AG04450 (cell line): ENCODE results near the gene SLC25A12. TPM values are rescaled to one million over a fixed set of nuclear protein-coding genes. Genes with fewer than 3 reads are reported as not detected.

ENCODE experiments used
- CTCF ChIA-PET: fragments of 300-600, 350-600 bp; formaldehyde crosslinking; extraction: SDS; loops from one replicate; lab custom pipeline; 2022; ENCODE audit warnings: antibody characterized with exemption, inconsistent platforms; lab: Charles Lee
- POLR2A ChIA-PET: fragments of 350-600 bp; formaldehyde crosslinking; extraction: SDS; loops from one replicate; lab custom pipeline; 2021; ENCODE audit warnings: antibody characterized with exemption, inconsistent platforms; lab: Yijun Ruan, JAX
- DNase-seq: peaks from one replicate; pipeline ENCODE4 v3.0.0-alpha.2; 2011; ENCODE audit warnings: low read depth, low spot score
- H3K27ac ChIP-seq: one replicate; pipeline ENCODE4 v1.5.1; 2012; ENCODE audit warnings: low read depth, low read length, control low read depth
- H3K27me3 ChIP-seq: one replicate; pipeline ENCODE4 v1.6.0; 2012; ENCODE audit warnings: low read length; ENCODE audit not compliant: control insufficient read depth, insufficient read depth
- H3K4me3 ChIP-seq: 2 replicates; pipeline ENCODE4 v1.5.1; 2011; ENCODE audit warnings: mild to moderate bottlenecking, low read depth, low read length, control low read depth
- H3K9me3 ChIP-seq: 2 replicates; pipeline ENCODE4 v1.5.1; 2012; ENCODE audit warnings: low read length; ENCODE audit not compliant: control insufficient read depth, insufficient read depth
- polyA plus RNA-seq: library from polyadenylated mRNA; depleted of rRNA; stranded (reverse); fragments of >200 nt; gene quantifications from 2 replicates; pipeline ENCODE4 v1.2.3, GENCODE V29; 2011
- TF ChIP-seq, protein P1 (sequence below): IDR thresholded peaks from 2 replicates; pipeline ENCODE4 v1.5.1; 2011; ENCODE audit warnings: low read depth, low read length, control low read depth, inconsistent platforms

The SLC25A12 gene
- polyA plus RNA-seq, 1 experiment: 27.3 TPM

DNA sequence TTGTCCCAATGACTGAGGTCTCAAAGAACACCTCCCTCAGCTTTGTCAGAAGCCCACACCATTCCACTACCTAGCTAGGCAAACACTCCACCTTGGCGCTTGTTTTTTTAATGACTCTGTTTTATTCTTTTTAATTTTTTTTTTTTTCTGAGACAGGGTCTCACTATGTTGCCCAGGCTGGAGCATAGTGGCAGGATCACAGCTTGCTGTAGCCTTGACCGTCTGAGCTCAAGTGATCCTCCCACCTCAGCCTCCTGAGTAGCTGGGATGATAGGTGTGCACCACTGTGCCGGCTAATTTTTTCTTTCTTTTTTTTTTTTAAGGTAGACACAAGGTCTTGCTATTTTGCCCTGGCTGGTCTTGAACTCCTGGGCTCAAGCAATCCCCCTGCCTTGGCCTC lies 101.9 kb downstream of the SLC25A12 start:
- no peak for DNase-seq
- ChIA-PET POLR2A (interaction anchor here (0.7 kb wide), 1 partner anchor 14 kb away, joined by 3 read pairs; no protein-coding TSS in a partner anchor), CTCF (interaction anchor here (0.6 kb wide), 1 partner anchor 86 kb away, joined by 8 read pairs; no protein-coding TSS in a partner anchor)
- no peak overlapping the region for H3K4me3 ChIP-seq
- H3K27me3 ChIP-seq: no peaks in the 10 kb centered on the region
- H3K27ac ChIP-seq: no peak overlapping the region
- TF ChIP-seq, protein P1, sequence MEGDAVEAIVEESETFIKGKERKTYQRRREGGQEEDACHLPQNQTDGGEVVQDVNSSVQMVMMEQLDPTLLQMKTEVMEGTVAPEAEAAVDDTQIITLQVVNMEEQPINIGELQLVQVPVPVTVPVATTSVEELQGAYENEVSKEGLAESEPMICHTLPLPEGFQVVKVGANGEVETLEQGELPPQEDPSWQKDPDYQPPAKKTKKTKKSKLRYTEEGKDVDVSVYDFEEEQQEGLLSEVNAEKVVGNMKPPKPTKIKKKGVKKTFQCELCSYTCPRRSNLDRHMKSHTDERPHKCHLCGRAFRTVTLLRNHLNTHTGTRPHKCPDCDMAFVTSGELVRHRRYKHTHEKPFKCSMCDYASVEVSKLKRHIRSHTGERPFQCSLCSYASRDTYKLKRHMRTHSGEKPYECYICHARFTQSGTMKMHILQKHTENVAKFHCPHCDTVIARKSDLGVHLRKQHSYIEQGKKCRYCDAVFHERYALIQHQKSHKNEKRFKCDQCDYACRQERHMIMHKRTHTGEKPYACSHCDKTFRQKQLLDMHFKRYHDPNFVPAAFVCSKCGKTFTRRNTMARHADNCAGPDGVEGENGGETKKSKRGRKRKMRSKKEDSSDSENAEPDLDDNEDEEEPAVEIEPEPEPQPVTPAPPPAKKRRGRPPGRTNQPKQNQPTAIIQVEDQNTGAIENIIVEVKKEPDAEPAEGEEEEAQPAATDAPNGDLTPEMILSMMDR: no peak
- H3K9me3 ChIP-seq: no peaks in the 10 kb centered on the region

DNA sequence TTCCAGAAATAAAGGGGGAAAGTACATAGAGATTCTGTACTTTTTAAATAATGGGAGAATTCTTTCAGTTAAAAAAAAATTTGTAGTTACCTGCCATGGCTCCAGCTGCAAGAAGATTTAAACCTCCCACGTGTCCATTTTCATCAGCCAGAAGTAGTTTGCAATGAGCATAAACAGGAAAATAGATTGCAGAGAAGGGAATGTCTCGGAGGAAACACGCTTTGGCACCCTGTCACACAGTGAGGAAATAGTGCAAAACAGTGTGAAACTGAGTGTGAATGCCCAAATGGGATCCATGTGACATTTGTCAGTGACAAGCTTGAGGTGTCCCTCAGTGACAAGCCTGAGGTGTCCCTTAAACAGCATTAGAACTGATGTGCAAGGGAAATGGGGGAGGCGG lies 102.7 kb downstream of the SLC25A12 start:
- Histone ChIP-seq H3K27ac (no peak overlapping the region), H3K9me3 (no peaks in the 10 kb centered on the region), H3K27me3 (no peaks in the 10 kb centered on the region), H3K4me3 (no peak overlapping the region)
- TF ChIP-seq, protein P1: no peak
- no peak for DNase-seq
- POLR2A ChIA-PET: interaction anchor here (0.7 kb wide), 1 partner anchor 13 kb away, joined by 3 read pairs; no protein-coding TSS in a partner anchor
- CTCF ChIA-PET: no interaction called here

DNA sequence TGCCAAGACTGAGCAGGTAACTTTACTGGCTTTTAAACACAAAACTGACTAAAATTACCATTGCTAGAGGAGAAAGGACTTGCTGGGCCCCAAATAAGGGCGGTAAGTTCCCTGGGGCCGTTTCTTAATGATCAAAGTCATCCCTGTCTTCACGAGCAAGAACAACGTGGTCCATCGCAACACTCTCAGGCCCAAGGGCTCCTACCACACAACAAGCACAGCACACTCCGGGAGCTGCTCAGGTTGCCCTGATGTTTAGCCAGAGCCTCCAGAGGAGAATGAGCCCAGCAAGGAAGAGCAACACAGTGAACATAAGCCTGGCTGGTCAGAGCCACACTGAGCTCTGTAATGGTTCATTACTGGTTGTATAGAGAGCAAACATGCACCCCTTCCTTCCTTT lies 104.1 kb downstream of the SLC25A12 start:
- POLR2A ChIA-PET: no interaction called here
- DNase-seq: no peak
- CTCF ChIA-PET: interaction anchor here (1.2 kb wide), 1 partner anchor 191 kb away, joined by 3 read pairs; no protein-coding TSS in a partner anchor
- Histone ChIP-seq H3K27ac (no peak overlapping the region), H3K4me3 (no peak overlapping the region), H3K27me3 (no peaks in the 10 kb centered on the region), H3K9me3 (no peaks in the 10 kb centered on the region)
- TF ChIP-seq, protein P1: no peak

DNA sequence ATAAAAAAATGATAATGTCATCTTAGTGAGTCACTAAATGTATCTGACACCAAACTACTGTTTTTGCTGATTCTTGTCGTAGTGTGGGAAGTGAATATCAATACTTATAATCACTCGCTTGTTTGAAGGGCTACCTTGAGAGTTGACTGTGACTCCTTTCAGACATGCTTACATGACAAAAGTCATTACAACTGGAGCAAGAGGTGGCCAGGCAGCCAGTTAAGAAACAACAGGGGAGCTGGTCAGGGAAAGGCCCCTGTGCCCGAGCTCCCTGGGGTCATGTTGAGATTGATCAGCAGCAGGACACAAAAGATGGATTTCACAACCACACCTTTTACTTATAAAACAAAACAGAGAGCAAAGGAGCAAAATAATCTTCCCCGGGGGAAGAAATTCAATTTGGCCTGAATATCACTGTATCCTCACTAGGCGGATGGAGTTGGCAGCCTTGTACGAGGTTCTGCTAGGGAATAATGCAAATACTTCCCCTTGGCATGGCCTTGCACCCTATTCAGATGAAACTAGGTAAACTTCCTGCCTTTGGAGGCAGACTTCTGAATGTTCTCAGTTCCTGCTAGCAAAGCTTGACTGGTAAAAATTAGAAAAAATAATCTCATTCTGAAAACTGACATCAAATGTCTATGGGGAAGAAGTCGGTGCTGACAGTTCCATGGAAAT lies 105.6 kb downstream of the SLC25A12 start:
- Histone ChIP-seq H3K27me3 (no peaks in the 10 kb centered on the region), H3K9me3 (no peaks in the 10 kb centered on the region), H3K27ac (no peak overlapping the region), H3K4me3 (no peak overlapping the region)
- CTCF ChIA-PET: no interaction called here
- DNase-seq: no peak
- TF ChIP-seq, protein P1: no peak
- POLR2A ChIA-PET: no interaction called here

DNA sequence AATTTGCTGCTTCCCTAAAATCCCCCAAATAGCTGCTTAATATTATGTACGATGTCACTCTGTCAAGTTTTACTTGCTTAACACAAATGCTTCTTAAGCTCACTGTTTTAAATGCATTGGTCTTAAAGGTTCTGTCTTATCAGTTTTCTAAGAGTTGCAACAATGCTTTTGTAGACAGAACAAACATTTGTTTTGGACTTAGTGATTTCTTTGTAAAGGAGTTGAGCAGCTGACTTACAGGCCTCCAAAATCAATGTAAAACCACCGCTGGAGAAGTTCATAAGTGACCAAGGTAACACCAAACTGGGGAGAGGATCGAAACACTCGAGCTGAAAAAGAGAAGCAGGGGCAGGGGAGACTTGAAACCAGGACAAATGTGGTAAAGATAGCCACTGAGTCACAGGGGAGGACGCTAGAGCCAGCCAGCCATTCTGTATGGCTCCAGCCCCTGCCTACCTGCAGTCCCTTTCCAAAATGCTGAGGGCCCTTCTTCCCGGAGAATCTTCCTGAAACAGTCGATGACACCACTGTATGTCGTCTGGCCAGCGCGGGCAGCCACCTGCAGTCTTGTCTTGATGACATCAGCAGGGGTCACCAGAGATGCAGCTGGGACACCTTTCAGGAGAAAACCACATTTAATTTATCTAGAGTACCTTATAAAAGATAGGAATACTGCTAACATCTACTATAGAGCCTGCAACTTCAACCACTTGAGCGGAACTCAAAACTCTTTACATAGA lies 106.5 kb downstream of the SLC25A12 start:
- CTCF ChIA-PET: interaction anchor here (1.2 to 1.7 kb wide), 2 partner anchors 23 to 24 kb away, joined by 3 to 4 read pairs; no protein-coding TSS in a partner anchor
- DNase-seq: no peak
- no peaks in the 10 kb centered on the region for H3K27me3 ChIP-seq
- no peak overlapping the region for H3K4me3 ChIP-seq
- TF ChIP-seq, protein P1: no peak
- POLR2A ChIA-PET: no interaction called here
- H3K9me3 ChIP-seq: no peaks in the 10 kb centered on the region
- H3K27ac ChIP-seq: no peak overlapping the region
